ENCODE results near the gene GNG7.
"Not testable (repeated sequence)": the region's sequence is repeated elsewhere in the genome, so short reads cannot be mapped to it uniquely, and the experiment has no call there.

The GNG7 gene

GRCh38 chr19:2711172-2711874, 8.8 kb upstream of the GNG7 start:
- DNase-seq: no peak

DNA sequence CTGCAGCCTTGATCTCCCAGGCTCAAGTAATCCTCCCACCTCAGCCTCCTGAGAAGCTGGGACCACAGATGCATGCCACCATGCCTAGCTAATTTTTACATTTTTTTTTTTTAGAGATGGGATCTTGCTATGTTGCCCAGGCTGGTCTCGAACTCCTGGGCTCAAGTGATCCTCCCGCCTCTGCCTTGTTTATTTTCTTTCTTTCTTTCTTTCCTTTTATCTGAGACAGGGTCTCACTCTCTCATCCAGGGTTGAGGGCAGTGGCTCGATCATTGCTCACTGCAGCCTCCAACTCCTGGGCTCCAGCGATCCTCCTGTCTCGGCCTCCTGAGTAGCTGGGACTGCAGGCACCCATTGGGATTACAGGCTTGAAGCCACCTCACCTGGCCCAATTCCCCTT, 3.8 kb upstream of the GNG7 start:
- DNase-seq: no peak

GRCh38 chr19:2703691-2704216, 1.3 kb upstream of the GNG7 start:
- DNase-seq: no peak

DNA sequence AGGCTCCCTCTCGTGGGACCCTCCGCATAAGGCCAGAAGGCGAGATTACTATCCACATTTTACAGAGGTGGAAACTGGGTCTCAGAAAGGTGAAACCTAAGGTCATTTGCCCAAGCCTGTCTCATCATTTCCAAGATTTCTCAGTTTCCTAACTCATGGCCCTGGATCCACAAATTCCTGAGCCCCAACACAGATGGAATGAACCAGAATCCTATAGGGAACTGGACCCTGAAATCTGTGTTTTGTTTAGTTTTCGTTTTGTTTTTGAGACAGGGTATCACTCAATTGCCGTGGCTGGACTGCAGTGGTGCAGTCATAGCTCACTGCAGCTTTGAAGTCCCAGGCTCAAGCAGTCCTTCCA, 563 bp upstream of the GNG7 start:
- no peak for DNase-seq

- DNase-seq: no peak
Observed at GRCh38 chr19:2701361-2702169, 929 bp downstream of the GNG7 start.

- no peak for DNase-seq
Observed at GRCh38 chr19:2700660-2701360, 1.7 kb downstream of the GNG7 start.

DNA sequence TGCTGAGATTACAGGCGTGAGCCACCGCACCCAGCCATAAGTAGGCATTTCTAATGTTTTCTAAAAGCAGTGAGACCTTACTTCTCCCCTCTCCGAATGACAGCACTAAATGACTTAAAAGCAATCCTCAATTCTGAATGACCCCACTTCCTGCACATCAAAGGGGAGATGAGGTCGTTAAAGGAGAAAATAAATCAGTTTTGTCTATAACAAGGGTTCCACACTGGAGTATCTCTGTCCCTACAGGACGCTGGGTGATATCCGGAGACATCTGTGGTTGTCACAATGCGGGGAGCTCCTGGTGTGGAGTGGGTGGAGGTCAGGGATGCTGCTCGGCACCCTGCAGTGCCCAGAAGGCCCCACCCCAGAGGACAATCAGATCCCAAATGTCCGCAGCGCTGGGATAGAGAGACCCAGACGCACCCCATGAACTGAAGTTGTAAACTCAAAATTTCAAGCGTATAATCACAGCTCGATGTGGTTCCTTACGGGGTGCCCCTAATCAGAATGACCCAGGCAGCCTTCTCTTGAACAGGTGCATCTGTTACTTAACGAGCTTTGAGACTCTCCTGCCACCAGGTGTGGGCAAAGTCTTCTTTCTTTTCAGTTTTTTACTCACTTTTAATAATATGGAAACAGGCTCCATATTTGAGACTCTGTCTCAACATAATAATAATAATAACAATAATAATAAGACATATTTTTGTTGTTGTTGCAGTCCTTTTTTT, 2.9 kb downstream of the GNG7 start:
- no peak for DNase-seq

- no peak for DNase-seq
Observed at GRCh38 chr19:2694196-2694595, 8.3 kb downstream of the GNG7 start.

GRCh38 chr19:2693492-2694160, 8.9 kb downstream of the GNG7 start:
- DNase-seq: no peak

DNA sequence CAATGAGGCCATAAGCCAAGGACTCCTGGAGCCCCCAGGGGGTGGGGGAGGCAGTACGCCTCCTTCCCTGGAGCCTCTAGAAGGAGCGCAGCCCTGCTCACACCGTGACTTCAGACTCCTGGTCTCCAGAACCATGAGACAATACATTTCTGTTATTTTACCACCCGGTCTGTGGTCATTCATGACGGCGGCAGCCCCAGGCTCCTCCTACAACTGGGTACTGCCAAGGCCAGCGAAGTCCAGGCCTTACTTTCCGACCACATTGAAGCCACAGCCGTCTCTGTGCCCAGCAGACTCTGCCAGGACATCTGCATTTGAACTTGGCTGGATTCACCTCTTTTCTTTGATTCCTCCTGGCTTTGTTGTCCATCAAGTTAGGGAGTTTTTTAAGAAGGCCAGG, 10.5 kb downstream of the GNG7 start:
- no peak for DNase-seq

DNA sequence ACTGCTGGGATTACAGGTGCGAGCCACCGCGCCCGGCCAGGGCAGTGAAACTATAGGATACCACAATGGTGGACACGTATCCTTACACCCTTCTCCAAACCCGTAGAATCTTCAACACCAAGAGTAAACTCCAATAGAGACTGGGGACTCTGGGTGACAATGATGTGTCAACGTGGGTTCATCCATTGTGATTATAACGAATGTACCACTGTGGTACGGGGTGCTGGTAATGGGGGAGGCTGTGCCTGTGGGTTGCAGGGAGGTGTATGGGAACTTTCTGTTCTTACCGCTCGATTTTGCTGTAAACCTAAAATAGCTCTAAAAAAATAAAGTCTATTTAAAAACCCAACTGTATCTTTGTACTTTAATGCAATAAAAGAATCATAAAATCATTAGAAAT, 11.6 kb downstream of the GNG7 start:
- DNase-seq: no peak

DNA sequence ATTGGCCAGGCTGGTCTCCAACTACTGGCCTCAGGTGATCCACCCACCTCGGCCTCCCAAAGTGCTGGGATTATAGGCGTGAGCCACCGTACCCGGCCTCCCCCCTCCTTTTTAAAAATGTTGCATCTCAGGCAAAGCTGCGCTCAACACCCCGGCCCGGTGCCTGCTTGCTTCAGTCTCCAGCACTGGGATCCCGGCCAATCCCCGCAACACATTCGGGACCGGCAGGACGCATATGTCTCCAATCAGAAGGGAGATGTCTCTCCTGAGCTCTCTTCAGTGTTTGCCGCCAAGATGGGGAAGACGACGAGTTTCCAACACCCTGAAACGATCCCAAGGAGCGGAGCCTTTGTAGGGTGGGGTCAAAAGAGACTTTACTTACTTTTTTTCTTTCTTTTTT, 16.1 kb downstream of the GNG7 start:
- no peak for DNase-seq

DNA sequence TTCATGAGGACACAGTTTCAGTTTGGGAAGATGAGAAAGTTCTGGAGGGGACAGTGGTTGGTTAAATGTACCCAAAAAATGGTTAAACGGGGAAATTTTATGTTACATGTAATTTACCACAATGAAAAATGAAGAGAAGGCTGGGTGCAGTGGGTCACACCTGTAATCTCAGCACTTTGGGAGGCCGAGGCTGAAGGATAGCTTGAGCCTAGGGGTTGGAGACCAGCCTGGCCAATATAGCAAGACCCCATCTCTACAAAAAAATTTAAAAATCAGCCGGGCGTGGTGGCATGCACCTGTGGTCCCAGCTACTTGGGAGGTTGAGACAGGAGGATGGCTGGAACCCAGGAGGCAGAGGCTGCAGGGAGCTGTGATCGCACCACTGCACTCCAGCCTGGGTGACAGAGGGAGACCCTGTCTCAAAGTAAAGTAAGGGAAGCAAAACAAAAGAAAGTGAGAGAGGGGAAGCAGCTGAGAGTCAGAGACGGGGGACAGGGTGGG, 17.2 kb downstream of the GNG7 start:
- no peak for DNase-seq

GRCh38 chr19:2683430-2684003, 19.0 kb downstream of the GNG7 start:
- no peak for DNase-seq

DNA sequence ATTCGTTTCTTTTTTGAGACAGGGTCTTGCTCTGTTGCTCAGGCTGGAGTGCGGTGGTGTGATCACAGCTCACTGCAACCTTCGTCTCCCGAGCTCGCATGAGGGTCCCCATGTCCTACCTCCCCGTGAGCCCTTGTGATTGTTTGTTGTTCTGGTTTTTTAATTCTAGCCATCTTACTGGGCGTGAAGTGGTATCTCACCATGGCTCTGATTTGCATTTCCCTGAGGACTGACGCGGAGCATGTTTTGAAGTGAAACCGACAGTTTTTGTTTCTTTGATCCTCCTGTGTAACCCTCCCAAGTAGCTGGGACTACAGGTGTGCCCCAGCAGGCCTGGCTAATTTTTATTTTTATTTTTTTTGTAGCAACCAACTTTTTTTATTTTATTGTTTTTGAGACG, 21.7 kb downstream of the GNG7 start:
- no peak for DNase-seq

- no peak for DNase-seq
Observed at GRCh38 chr19:2679439-2679838, 23.1 kb downstream of the GNG7 start.

DNA sequence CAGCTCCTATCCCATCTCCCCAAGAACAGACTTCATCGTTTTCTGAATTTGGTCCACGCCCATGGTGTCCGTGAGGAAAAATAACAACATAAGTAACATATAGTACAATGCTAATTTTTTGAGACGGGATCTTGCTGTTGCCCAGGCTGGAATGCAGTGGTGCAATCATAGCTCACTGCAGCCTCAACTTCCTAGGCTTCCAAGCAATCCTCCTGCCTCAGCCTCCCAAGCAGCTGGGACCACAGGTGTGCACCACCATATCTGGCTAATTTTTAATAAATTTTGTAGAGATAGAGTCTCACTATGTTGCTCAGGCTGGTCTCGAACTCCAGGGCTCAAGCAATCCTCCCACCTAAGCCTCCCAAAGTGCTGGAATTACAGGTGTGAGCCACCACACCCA, 23.5 kb downstream of the GNG7 start:
- DNase-seq: not testable (repeated sequence)

DNA sequence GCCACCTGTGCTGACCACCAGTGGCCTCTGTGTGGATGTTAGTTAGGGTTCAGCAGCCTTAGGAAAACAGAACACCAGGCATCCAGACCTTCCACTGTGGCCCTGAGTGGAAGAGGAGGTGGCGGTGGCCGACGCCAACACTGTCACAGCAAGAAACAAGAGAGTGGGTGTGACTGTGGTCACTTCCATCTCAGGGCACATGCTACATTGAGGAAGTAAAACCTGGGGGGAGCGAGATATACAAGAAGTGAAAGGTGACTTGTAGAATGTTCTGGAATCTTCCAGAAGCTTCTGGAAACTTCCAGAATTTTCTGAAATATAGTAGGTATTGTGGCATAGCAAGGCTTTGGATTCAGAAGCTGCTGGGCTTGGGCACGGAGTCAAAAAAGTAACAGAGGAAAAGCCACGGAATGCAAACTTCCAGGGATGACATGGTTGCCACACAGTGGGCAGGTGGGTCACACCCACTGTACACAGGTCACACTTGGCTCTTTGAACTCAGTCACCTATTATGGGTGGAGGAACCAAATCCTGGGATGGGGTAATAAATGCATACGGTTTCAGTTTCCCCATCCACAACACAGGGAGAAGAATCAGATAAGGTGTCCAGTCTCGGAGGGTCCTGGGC, 24.3 kb downstream of the GNG7 start:
- no peak for DNase-seq

- no peak for DNase-seq
Observed at GRCh38 chr19:2676823-2677222, 25.7 kb downstream of the GNG7 start.

DNA sequence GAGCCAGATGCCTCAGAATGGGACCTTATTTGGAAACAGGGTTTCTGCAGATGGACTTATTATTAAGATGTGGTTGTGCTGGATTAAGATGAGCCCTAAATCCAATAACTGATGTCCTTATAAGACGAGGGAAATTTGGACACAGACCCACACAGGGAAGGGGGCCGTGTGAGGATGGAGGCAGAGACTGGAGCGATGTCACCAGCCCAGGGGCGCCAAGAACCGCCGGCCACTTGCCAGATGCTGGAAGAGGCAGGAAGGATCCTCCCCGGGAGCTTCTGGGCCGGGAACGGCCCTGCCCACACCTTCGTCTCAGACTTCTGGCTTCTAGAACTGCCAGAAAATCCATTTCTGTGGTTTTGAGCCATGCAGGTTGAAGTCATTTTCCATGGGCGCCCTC, 26.6 kb downstream of the GNG7 start:
- no peak for DNase-seq

GRCh38 chr19:2670217-2670616, 32.3 kb downstream of the GNG7 start:
- DNase-seq: no peak
